Fibroblast of lung (primary cell): ENCODE results near the gene NUP210. TPM values are rescaled to one million over a fixed set of nuclear protein-coding genes. Genes with fewer than 3 reads are reported as not detected.

Source experiments
- DNase-seq, 2 donors: peaks; one replicate each; pipeline versions ENCODE4 v3.0.0 to v3.0.0-alpha.2; 2010; ENCODE audit warnings: low read depth in 2 of 2
- H2AFZ ChIP-seq: 2 replicates; pipeline ENCODE4 v1.5.1; 2012; ENCODE audit warnings: low read length, control low read depth, inconsistent platforms
- H3K27ac ChIP-seq: 2 replicates; pipeline ENCODE4 v1.5.1; 2011; ENCODE audit warnings: low read length, control low read depth; ENCODE audit not compliant: insufficient read depth
- H3K27me3 ChIP-seq: 2 replicates; pipeline ENCODE4 v1.5.1; 2011; ENCODE audit warnings: mild to moderate bottlenecking, low read length; ENCODE audit not compliant: control insufficient read depth, insufficient read depth
- H3K36me3 ChIP-seq: 2 replicates; pipeline ENCODE4 v1.5.1; 2011; ENCODE audit warnings: low read length; ENCODE audit not compliant: control insufficient read depth, insufficient read depth
- H3K4me1 ChIP-seq: 2 replicates; pipeline ENCODE4 v1.5.1; 2011; ENCODE audit warnings: low read length; ENCODE audit not compliant: control insufficient read depth, insufficient read depth; ENCODE audit errors: extremely low read depth
- H3K4me2 ChIP-seq: 2 replicates; pipeline ENCODE4 v1.5.1; 2011; ENCODE audit warnings: low read length, control low read depth; ENCODE audit not compliant: insufficient read depth; ENCODE audit errors: extremely low read depth
- H3K4me3 ChIP-seq, 4 experiments: fragments of 200-600 bp in 1 of 4; sonication (generic) in 1 of 4; replicated peaks in 1 of 4; 2 replicates each; pipeline ENCODE4 v1.5.1; 2011 to 2016; ENCODE audit warnings: low read length in 4 of 4, low read depth in 3 of 4, mild to moderate bottlenecking in 3 of 4, control low read depth in 2 of 4, inconsistent platforms in 1 of 4, mixed read lengths in 1 of 4; ENCODE audit not compliant: insufficient read depth in 1 of 4; ENCODE audit errors: control extremely low read depth in 1 of 4
- H3K79me2 ChIP-seq: 2 replicates; pipeline ENCODE4 v1.5.1; 2012; ENCODE audit warnings: mild to moderate bottlenecking, low read length, inconsistent platforms; ENCODE audit not compliant: control insufficient read depth, insufficient read depth
- H3K9ac ChIP-seq: 2 replicates; pipeline ENCODE4 v1.5.1; 2011; ENCODE audit warnings: mild to moderate bottlenecking, low read length, control low read depth; ENCODE audit not compliant: insufficient read depth
- H3K9me3 ChIP-seq: 2 replicates; pipeline ENCODE4 v1.5.1; 2012; ENCODE audit warnings: low read depth, low read length; ENCODE audit not compliant: control insufficient read depth, insufficient read depth
- H4K20me1 ChIP-seq: 2 replicates; pipeline ENCODE4 v1.5.1; 2011; ENCODE audit warnings: low read length; ENCODE audit not compliant: control insufficient read depth, insufficient read depth; ENCODE audit errors: extremely low read depth
- EZH2 ChIP-seq: IDR thresholded peaks from 2 replicates; pipeline ENCODE4 v1.5.1; 2012; ENCODE audit warnings: low read length, control low read depth, mild to moderate bottlenecking; ENCODE audit errors: missing control alignments
- polyA plus RNA-seq, 2 donors: library from polyadenylated mRNA; depleted of rRNA in 1 of 2; stranded (reverse) in 1 of 2; unstranded in 1 of 2; fragments of >200 nt; gene quantifications; 2 replicates each; pipeline ENCODE4 v1.2.1, GENCODE V29; 2011 to 2012; ENCODE audit warnings: missing spikeins in 1 of 2
- total RNA-seq: library from RNA; depleted of rRNA; stranded (reverse); fragments of >200 nt; gene quantifications from 2 replicates; pipeline ENCODE4 v1.2.1, GENCODE V29; 2014
- TF ChIP-seq, protein P1 (sequence below), 2 donors: IDR thresholded peaks in 1 of 2; conservative IDR thresholded peaks in 1 of 2; 1 replicate in 1 of 2; 2 replicates in 1 of 2; pipeline ENCODE4 v1.5.1; 2011 to 2012; ENCODE audit warnings: low read length in 2 of 2, control low read depth in 1 of 2, inconsistent platforms in 1 of 2, low read depth in 1 of 2, mild to moderate bottlenecking in 1 of 2

The NUP210 gene
- total and polyA plus RNA-seq, 2 donors (not counting 1 experiment from before 2014, with no cell fraction given) = 0.09 to 0.33 TPM

- Histone ChIP-seq H3K27me3 (no peaks in the 10 kb centered on the region), H2AFZ (no peak overlapping the region), H3K4me3 (no peak overlapping the region), H3K4me2 (no peak overlapping the region), H3K9me3 (no peaks in the 10 kb centered on the region), H3K79me2 (no peaks in the 10 kb centered on the region), H4K20me1 (no peaks in the 10 kb centered on the region), H3K9ac (no peak overlapping the region), H3K27ac (no peak overlapping the region), H3K36me3 (no peaks in the 10 kb centered on the region), H3K4me1 (no peaks in the 10 kb centered on the region)
- TF ChIP-seq, protein P1, sequence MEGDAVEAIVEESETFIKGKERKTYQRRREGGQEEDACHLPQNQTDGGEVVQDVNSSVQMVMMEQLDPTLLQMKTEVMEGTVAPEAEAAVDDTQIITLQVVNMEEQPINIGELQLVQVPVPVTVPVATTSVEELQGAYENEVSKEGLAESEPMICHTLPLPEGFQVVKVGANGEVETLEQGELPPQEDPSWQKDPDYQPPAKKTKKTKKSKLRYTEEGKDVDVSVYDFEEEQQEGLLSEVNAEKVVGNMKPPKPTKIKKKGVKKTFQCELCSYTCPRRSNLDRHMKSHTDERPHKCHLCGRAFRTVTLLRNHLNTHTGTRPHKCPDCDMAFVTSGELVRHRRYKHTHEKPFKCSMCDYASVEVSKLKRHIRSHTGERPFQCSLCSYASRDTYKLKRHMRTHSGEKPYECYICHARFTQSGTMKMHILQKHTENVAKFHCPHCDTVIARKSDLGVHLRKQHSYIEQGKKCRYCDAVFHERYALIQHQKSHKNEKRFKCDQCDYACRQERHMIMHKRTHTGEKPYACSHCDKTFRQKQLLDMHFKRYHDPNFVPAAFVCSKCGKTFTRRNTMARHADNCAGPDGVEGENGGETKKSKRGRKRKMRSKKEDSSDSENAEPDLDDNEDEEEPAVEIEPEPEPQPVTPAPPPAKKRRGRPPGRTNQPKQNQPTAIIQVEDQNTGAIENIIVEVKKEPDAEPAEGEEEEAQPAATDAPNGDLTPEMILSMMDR (conservative IDR thresholded peaks at IDR 0.05 in 1 of 2, IDR thresholded peaks at IDR 0.05 in 1 of 2; ENCODE audit: low read depth in 1 of 2, low read length in 2 of 2) = no peak
- no peak for DNase-seq
These were observed 70.3 kb downstream of the NUP210 start for GRCh38 chr3:13349823-13350222.

DNA sequence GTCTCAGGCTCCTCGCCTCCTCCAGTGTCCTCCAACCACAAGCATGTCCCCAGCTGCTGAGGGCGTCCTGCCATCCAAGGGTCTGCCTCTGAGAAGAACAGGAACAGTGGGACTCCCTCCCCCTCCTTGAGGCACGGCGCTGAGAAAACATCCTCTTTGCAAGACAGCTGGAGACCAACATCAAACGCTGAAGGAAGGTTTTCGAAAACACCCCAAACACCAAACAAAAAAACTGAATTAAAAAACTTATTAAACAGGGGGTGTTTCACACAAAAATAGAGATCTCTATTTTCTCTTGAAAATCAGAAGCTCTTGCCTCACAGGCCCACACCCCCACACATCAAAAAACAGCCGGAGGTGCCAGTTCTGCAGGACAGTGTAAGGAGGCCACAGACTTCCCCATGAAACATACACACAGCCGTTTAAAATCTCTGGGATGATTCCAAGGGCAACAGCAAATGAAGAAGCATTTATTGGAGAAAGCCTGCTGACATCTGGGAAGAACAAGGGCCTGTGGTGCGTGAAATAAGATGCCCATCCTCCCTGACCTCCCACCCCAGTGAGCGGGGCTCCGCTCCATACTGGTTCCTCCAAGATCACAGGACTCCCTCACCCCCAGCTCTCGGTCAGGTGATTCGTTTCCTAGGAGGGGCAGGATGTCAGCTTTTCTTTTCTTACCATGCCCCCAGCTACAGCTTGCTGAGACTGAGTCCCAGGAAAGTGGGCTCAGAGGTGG is 71.3 kb downstream of the NUP210 start:
- TF ChIP-seq EZH2 = no peak
- TF ChIP-seq, protein P1 (conservative IDR thresholded peaks at IDR 0.05 in 1 of 2, IDR thresholded peaks at IDR 0.05 in 1 of 2; ENCODE audit: low read depth in 1 of 2, low read length in 2 of 2) = no peak
- Histone ChIP-seq H4K20me1 (no peaks in the 10 kb centered on the region), H3K36me3 (no peaks in the 10 kb centered on the region), H3K4me1 (no peaks in the 10 kb centered on the region), H3K27ac (no peak overlapping the region), H3K4me2 (no peak overlapping the region), H3K79me2 (no peaks in the 10 kb centered on the region), H2AFZ (peak overlapping the region; percentile 20), H3K9ac (no peak overlapping the region), H3K27me3 (no peaks in the 10 kb centered on the region), H3K4me3 (no peak overlapping the region), H3K9me3 (no peaks in the 10 kb centered on the region)
- peak in 1 of 2 donors; percentile 23 for DNase-seq

- no peaks in the 10 kb centered on the region for H3K4me1 ChIP-seq
- no peaks in the 10 kb centered on the region for H3K79me2 ChIP-seq
- no peak overlapping the region for H2AFZ ChIP-seq
- no peak for DNase-seq
- H3K4me3 ChIP-seq = no peak overlapping the region
- H3K9ac ChIP-seq = no peak overlapping the region
- no peaks in the 10 kb centered on the region for H4K20me1 ChIP-seq
- H3K4me2 ChIP-seq = no peak overlapping the region
- no peak overlapping the region for H3K27ac ChIP-seq
- TF ChIP-seq, protein P1 (conservative IDR thresholded peaks at IDR 0.05 in 1 of 2, IDR thresholded peaks at IDR 0.05 in 1 of 2; ENCODE audit: low read depth in 1 of 2, low read length in 2 of 2) = no peak
- no peaks in the 10 kb centered on the region for H3K36me3 ChIP-seq
- no peaks in the 10 kb centered on the region for H3K27me3 ChIP-seq
- no peaks in the 10 kb centered on the region for H3K9me3 ChIP-seq
These were observed 72.0 kb downstream of the NUP210 start for GRCh38 chr3:13348100-13348499.
